ENCODE results near the gene CFAP92.

DNA sequence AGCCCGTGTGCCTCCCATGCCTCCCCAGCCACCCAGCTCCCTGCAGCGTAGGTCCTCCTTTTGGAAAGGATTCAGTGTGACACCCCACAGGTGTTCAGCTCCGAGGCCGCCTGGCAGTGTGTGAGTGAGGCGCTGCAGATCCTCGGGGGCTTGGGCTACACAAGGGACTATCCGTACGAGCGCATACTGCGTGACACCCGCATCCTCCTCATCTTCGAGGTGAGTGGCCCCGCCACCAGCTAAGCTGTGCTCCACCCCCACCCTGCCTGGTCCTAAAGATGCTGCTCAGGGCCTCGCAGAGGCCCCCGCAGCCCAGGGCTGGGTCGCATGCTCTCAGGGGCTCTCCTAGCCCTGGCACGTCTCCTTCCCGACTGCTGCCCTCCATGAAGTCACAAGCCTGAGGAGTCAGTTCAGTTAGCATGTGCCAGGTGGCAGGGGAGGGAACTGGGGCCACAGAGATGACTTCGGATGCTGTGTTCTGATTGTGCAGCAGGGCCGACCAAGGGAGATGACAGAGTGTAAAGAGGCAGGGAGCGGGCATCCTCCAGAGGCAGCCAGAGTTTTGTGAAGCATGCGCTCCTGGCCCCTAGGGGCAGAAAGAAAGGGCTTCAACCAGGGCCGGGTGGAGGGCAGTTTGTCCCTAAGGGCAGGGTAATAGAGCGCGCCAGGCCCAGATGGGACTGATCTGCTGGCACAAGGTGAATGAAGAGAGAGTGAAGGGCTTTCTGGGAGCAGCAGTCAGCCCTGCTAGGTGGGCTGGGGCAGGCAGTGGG, 87.7 kb downstream of the CFAP92 start:
- TF ChIP-seq, protein P1, sequence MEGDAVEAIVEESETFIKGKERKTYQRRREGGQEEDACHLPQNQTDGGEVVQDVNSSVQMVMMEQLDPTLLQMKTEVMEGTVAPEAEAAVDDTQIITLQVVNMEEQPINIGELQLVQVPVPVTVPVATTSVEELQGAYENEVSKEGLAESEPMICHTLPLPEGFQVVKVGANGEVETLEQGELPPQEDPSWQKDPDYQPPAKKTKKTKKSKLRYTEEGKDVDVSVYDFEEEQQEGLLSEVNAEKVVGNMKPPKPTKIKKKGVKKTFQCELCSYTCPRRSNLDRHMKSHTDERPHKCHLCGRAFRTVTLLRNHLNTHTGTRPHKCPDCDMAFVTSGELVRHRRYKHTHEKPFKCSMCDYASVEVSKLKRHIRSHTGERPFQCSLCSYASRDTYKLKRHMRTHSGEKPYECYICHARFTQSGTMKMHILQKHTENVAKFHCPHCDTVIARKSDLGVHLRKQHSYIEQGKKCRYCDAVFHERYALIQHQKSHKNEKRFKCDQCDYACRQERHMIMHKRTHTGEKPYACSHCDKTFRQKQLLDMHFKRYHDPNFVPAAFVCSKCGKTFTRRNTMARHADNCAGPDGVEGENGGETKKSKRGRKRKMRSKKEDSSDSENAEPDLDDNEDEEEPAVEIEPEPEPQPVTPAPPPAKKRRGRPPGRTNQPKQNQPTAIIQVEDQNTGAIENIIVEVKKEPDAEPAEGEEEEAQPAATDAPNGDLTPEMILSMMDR (IDR thresholded peaks at IDR 0.05; ENCODE audit: low read length), result no peak
- TF ChIP-seq EZH2 (IDR thresholded peaks at IDR 0.05; ENCODE audit: borderline replicate concordance, low read length), result no peak

Measured in OCI-LY1 (cell line).